Measurements from ENCODE around the gene EPB41L1. TPM values are rescaled to one million over a fixed set of nuclear protein-coding genes. Genes with fewer than 3 reads are reported as not detected.

Gene EPB41L1
- total RNA-seq, 1 donor from 2014 or later = 35.6 TPM

- H3K36me3 Mint-ChIP-seq (ENCODE audit: insufficient read depth) = no peaks in the 10 kb centered on the region
- TF ChIP-seq CTCF (IDR thresholded peaks at IDR 0.05; ENCODE audit: unreplicated experiment) = no peak
- H3K4me1 Mint-ChIP-seq (ENCODE audit: low read depth) = peaks cover 17% of the 10 kb centered on the region
- no peaks in the 10 kb centered on the region for H3K9me3 Mint-ChIP-seq (ENCODE audit: low read depth)
- no peak for DNase-seq (ENCODE audit: low spot score, unreplicated experiment)
- peaks cover 13% of the 10 kb centered on the region for H3K27me3 Mint-ChIP-seq
- H3K4me3 Mint-ChIP-seq (ENCODE audit: low read depth) = no peak overlapping the region
- H3K27ac Mint-ChIP-seq = no peak overlapping the region
Observed at GRCh38 chr20:36109251-36109947, 45.1 kb upstream of the EPB41L1 start.

GRCh38 chr20:36110994-36111393 lies 43.5 kb upstream of the EPB41L1 start:
- TF ChIP-seq CTCF (IDR thresholded peaks at IDR 0.05; ENCODE audit: unreplicated experiment) = no peak
- no peak overlapping the region for H3K4me3 Mint-ChIP-seq (ENCODE audit: low read depth)
- no peaks in the 10 kb centered on the region for H3K36me3 Mint-ChIP-seq (ENCODE audit: insufficient read depth)
- no peaks in the 10 kb centered on the region for H3K9me3 Mint-ChIP-seq (ENCODE audit: low read depth)
- peaks cover 13% of the 10 kb centered on the region for H3K4me1 Mint-ChIP-seq (ENCODE audit: low read depth)
- peaks cover 15% of the 10 kb centered on the region for H3K27me3 Mint-ChIP-seq
- H3K27ac Mint-ChIP-seq = peak overlapping the region; percentile 24
- no peak for DNase-seq (ENCODE audit: low spot score, unreplicated experiment)

DNA sequence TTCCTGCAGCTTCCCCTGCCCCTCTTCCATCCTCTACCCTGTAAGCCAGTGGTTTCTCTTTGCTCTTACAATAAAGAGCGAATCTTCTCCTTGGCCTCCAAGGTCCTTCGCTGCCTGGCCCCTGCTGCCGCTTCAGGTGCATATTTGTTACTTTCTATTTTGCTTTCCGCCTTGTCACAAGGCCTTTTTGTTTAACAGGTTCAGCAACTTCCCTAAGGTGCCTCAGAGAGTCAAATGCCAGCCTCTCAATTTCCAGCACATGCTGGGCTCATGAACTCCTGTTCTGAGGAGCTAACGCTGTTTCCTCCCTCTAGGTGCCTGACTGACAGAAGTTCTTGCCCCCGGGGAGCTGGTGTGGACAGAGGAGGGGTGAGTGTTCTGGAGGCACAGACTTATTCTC lies 42.4 kb upstream of the EPB41L1 start:
- peak overlapping the region; percentile 72 for H3K27ac Mint-ChIP-seq
- H3K36me3 Mint-ChIP-seq (ENCODE audit: insufficient read depth) = no peaks in the 10 kb centered on the region
- peaks cover 9% of the 10 kb centered on the region for H3K4me1 Mint-ChIP-seq (ENCODE audit: low read depth)
- DNase-seq (ENCODE audit: low spot score, unreplicated experiment) = no peak
- no peaks in the 10 kb centered on the region for H3K9me3 Mint-ChIP-seq (ENCODE audit: low read depth)
- TF ChIP-seq CTCF (IDR thresholded peaks at IDR 0.05; ENCODE audit: unreplicated experiment) = no peak
- H3K27me3 Mint-ChIP-seq = peaks cover 17% of the 10 kb centered on the region
- no peak overlapping the region for H3K4me3 Mint-ChIP-seq (ENCODE audit: low read depth)

GRCh38 chr20:36113036-36113435 lies 41.5 kb upstream of the EPB41L1 start:
- no peak overlapping the region for H3K27ac Mint-ChIP-seq
- no peaks in the 10 kb centered on the region for H3K36me3 Mint-ChIP-seq (ENCODE audit: insufficient read depth)
- H3K27me3 Mint-ChIP-seq = peaks cover 17% of the 10 kb centered on the region
- TF ChIP-seq CTCF (IDR thresholded peaks at IDR 0.05; ENCODE audit: unreplicated experiment) = no peak
- peaks cover 9% of the 10 kb centered on the region for H3K4me1 Mint-ChIP-seq (ENCODE audit: low read depth)
- H3K4me3 Mint-ChIP-seq (ENCODE audit: low read depth) = no peak overlapping the region
- H3K9me3 Mint-ChIP-seq (ENCODE audit: low read depth) = no peaks in the 10 kb centered on the region
- no peak for DNase-seq (ENCODE audit: low spot score, unreplicated experiment)

DNA sequence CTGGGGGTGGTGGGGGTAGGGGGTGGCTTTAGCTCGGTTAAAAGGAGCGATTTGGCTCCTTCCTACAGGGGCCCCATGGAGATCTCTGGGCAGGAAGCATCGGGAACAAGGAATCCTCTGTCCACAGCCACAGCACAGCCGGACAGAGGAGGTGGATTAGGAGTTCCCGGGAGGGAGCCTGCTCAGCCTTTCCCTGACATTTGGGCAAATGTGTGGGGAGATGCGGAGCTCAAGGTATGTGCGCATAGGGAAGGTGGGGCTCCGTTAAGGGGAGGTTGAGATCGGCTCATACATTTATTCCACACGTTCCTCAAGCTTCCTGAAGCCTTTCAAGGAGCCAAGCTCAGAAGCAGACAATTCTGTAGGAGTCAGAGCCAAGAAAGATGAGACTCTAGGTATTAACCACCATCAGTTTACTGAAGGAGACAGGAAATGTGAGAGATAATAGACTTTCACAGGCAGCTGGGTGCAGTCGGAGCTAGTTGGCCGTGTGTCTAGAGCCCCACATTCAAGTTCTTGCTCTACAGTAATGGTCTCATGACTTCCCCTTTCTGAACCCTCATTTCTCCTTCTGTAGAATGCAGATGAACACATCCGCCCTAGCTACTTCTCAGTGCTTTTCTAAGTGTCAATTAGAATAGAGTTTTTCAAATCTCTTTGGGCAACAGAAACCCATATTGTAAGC lies 40.8 kb upstream of the EPB41L1 start:
- H3K9me3 Mint-ChIP-seq (ENCODE audit: low read depth) = no peaks in the 10 kb centered on the region

More for the DNA sequence above, 40.8 kb upstream of the EPB41L1 start:
- H3K36me3 Mint-ChIP-seq (ENCODE audit: insufficient read depth) = no peaks in the 10 kb centered on the region
- no peak for DNase-seq (ENCODE audit: low spot score, unreplicated experiment)
- peaks cover 9% of the 10 kb centered on the region for H3K4me1 Mint-ChIP-seq (ENCODE audit: low read depth)
- H3K27ac Mint-ChIP-seq = no peak overlapping the region
- no peak overlapping the region for H3K4me3 Mint-ChIP-seq (ENCODE audit: low read depth)
- H3K27me3 Mint-ChIP-seq = peaks cover 17% of the 10 kb centered on the region
- no peak for TF ChIP-seq CTCF (IDR thresholded peaks at IDR 0.05; ENCODE audit: unreplicated experiment)
